ENCODE results near the gene HCN2.

HCN2 gene

GRCh38 chr19:662962-663681 lies 73.4 kb downstream of the HCN2 start, which contains the start of gene RNF126:
Gene RNF126 (minus strand): TSS chr19:663214. CDS start chr19:663121, 93 bp downstream.
- peak; percentile 87 to 97 for DNase-seq
- H3K27ac ChIP-seq = peak within 1 kb of the TSS; percentile 88 to 92
- H3K9me3 ChIP-seq = no peaks in the 10 kb centered on the region
- TF ChIP-seq CTCF (IDR thresholded peaks at IDR 0.05) = peak in 1 of 2 experiments; percentile 14
- H3K27me3 ChIP-seq = no peaks in the 10 kb centered on the region
- H3K4me1 ChIP-seq = peaks cover 0 to 62% (median 56%) of the 10 kb centered on the region in 4 donors
- peak within 1 kb of the TSS; percentile 79 to 88 for H3K4me3 ChIP-seq
- H3K36me3 ChIP-seq = no peaks in the 10 kb centered on the region
- intact Hi-C loops (cut with DNase I; ENCODE audit: low total_unique reads) = loop anchor here (5.0 kb wide), 1 partner anchor 249 kb away; the partner anchor contains the start of gene R3HDM4

- peak overlapping the region; percentile 79 to 88 for H3K4me3 ChIP-seq
- H3K27ac ChIP-seq = peak overlapping the region; percentile 88 to 92
- H3K36me3 ChIP-seq = no peaks in the 10 kb centered on the region
- intact Hi-C loops (cut with DNase I; ENCODE audit: low total_unique reads) = loop anchor here (5.0 kb wide), 1 partner anchor 249 kb away; the partner anchor contains the start of gene R3HDM4
- H3K9me3 ChIP-seq = no peaks in the 10 kb centered on the region
- no peak for DNase-seq
- H3K4me1 ChIP-seq = peaks cover 0 to 56% (median 50%) of the 10 kb centered on the region in 4 donors
- TF ChIP-seq CTCF (IDR thresholded peaks at IDR 0.05) = no peak
- H3K27me3 ChIP-seq = no peaks in the 10 kb centered on the region
Observed at GRCh38 chr19:663682-664117, 74.0 kb downstream of the HCN2 start.

- peak overlapping the region; percentile 27 to 30 for H3K4me3 ChIP-seq
- H3K4me1 ChIP-seq = peaks cover 0 to 43% (median 39%) of the 10 kb centered on the region in 4 donors
- no peaks in the 10 kb centered on the region for H3K9me3 ChIP-seq
- intact Hi-C loops (cut with DNase I; ENCODE audit: low total_unique reads) = loop anchor here (1.0 to 5.0 kb wide), 2 partner anchors 68 to 247 kb away; partner anchors contain the start of gene R3HDM4
- no peaks in the 10 kb centered on the region for H3K36me3 ChIP-seq
- peak; percentile 63 to 86 for DNase-seq
- peak overlapping the region; percentile 27 to 51 for H3K27ac ChIP-seq
- peak; percentile 96 to 98 for TF ChIP-seq CTCF (IDR thresholded peaks at IDR 0.05)
- no peaks in the 10 kb centered on the region for H3K27me3 ChIP-seq
Observed at GRCh38 chr19:664913-665443, 75.3 kb downstream of the HCN2 start.
